H1 (cell line): Measurements from ENCODE around the gene RPP25. TPM values are rescaled to one million over a fixed set of nuclear protein-coding genes. Genes with fewer than 3 reads are reported as not detected.

Source experiments
- CTCF ChIA-PET: fragments of 300-600 bp; sonication (Branson Sonifier 250); formaldehyde crosslinking; loops from one replicate; lab custom pipeline; 2021; ENCODE audit not compliant: partially characterized antibody; lab: Charles Lee
- POLR2A ChIA-PET: fragments of 300-600 bp; sonication (Branson Sonifier 250); formaldehyde crosslinking; loops from one replicate; lab custom pipeline; 2021; ENCODE audit warnings: inconsistent platforms; ENCODE audit not compliant: partially characterized antibody; lab: Charles Lee
- DNase-seq, 2 experiments: peaks; one replicate each; pipeline versions ENCODE4 v3.0.0 to v3.0.0-alpha.2; 2010 to 2022; ENCODE audit warnings: low spot score in 2 of 2, low read depth in 1 of 2, mixed read lengths in 1 of 2
- FAIRE-seq: peaks from 2 replicates; lab custom pipeline; 2011; peaks lifted over from hg19 to GRCh38; lab: Jason Lieb, UNC
- H2AFZ ChIP-seq: 2 replicates; pipeline ENCODE4 v1.8.1; 2012; ENCODE audit warnings: low read length, inconsistent platforms
- H2AK5ac ChIP-seq: 2 replicates; pipeline ENCODE4 v1.6.1; 2013; ENCODE audit warnings: low read depth, low read length
- H2BK120ac ChIP-seq: replicated peaks from 2 replicates; pipeline ENCODE3; 2013; ENCODE audit warnings: low read depth, low read length, inconsistent platforms
- H2BK12ac ChIP-seq: 2 replicates; pipeline ENCODE4 v1.6.1; 2013; ENCODE audit warnings: low read depth, low read length
- H2BK15ac ChIP-seq: 2 replicates; pipeline ENCODE4 v1.6.1; 2013; ENCODE audit warnings: low read length
- H2BK20ac ChIP-seq: 2 replicates; pipeline ENCODE4 v1.6.1; 2013; ENCODE audit warnings: low read length
- H2BK5ac ChIP-seq: 2 replicates; pipeline ENCODE4 v1.6.1; 2013; ENCODE audit warnings: low read depth, low read length
- H3K14ac ChIP-seq: 2 replicates; pipeline ENCODE4 v1.6.1; 2013; ENCODE audit warnings: inconsistent platforms; ENCODE audit not compliant: insufficient read length
- H3K18ac ChIP-seq: 2 replicates; pipeline ENCODE4 v1.6.1; 2013; ENCODE audit warnings: low read length; ENCODE audit errors: extremely low read depth
- H3K23ac ChIP-seq: 2 replicates; pipeline ENCODE4 v1.6.1; 2013; ENCODE audit warnings: inconsistent platforms; ENCODE audit not compliant: insufficient read length
- H3K23me2 ChIP-seq: 2 replicates; pipeline ENCODE4 v1.6.1; 2013; ENCODE audit warnings: low read depth, low read length
- H3K27ac ChIP-seq: 2 replicates; pipeline ENCODE4 v1.6.1; 2011; ENCODE audit warnings: low read depth, low read length, inconsistent platforms
- H3K27me3 ChIP-seq, 4 experiments: replicated peaks in 1 of 4; 1 replicate in 1 of 4; 2 replicates in 3 of 4; pipeline versions ENCODE4 v1.6.1 to v1.8.1; 2011 to 2013; ENCODE audit warnings: low read length in 3 of 4, mild to moderate bottlenecking in 3 of 4, inconsistent platforms in 2 of 4, mixed read lengths in 2 of 4, moderate library complexity in 1 of 4; ENCODE audit not compliant: control insufficient read depth in 3 of 4, insufficient read depth in 3 of 4; ENCODE audit errors: extremely low read depth in 1 of 4
- H3K36me3 ChIP-seq, 4 experiments: 2 replicates each; pipeline versions ENCODE4 v1.6.1 to v1.8.1; 2011 to 2013; ENCODE audit warnings: mild to moderate bottlenecking in 4 of 4, low read length in 3 of 4, moderate library complexity in 2 of 4, control low read depth in 1 of 4, inconsistent platforms in 1 of 4; ENCODE audit not compliant: insufficient read depth in 4 of 4, control insufficient read depth in 2 of 4
- H3K4ac ChIP-seq: replicated peaks from 2 replicates; pipeline ENCODE3; 2013; ENCODE audit warnings: low read length, low read depth, mixed read lengths, inconsistent platforms; ENCODE audit not compliant: insufficient read length
- H3K4me1 ChIP-seq, 4 experiments: replicated peaks in 1 of 4; 1 replicate in 1 of 4; 2 replicates in 3 of 4; pipeline versions ENCODE4 v1.6.1 to v1.8.1; 2011 to 2013; ENCODE audit warnings: low read length in 3 of 4, inconsistent platforms in 2 of 4, mixed read lengths in 1 of 4; ENCODE audit not compliant: insufficient read depth in 4 of 4, control insufficient read depth in 3 of 4
- H3K4me2 ChIP-seq, 2 experiments: 2 replicates each; pipeline versions ENCODE4 v1.6.1 to v1.8.1; 2011 to 2013; ENCODE audit warnings: low read depth in 2 of 2, low read length in 2 of 2, control low read depth in 1 of 2, inconsistent platforms in 1 of 2, mild to moderate bottlenecking in 1 of 2; ENCODE audit not compliant: insufficient read depth in 1 of 2
- H3K4me3 ChIP-seq, 4 experiments: fragments of 200-600, 300-600 bp in 1 of 4; sonication (generic), shearing (Covaris generic), sonication (Bioruptor Twin) in 1 of 4; 2 replicates each; pipeline versions ENCODE4 v1.5.1 to v1.8.1; 2011 to 2016; ENCODE audit warnings: low read length in 4 of 4, low read depth in 3 of 4, control low read depth in 2 of 4, inconsistent platforms in 2 of 4, mild to moderate bottlenecking in 2 of 4, mixed read lengths in 1 of 4, moderate library complexity in 1 of 4; ENCODE audit not compliant: insufficient read depth in 2 of 4; ENCODE audit errors: extremely low read depth in 1 of 4
- H3K56ac ChIP-seq: replicated peaks from 2 replicates; pipeline ENCODE3; 2013; ENCODE audit warnings: low read depth, mild to moderate bottlenecking, mixed read lengths, low read length, inconsistent platforms; ENCODE audit not compliant: insufficient read length
- H3K79me1 ChIP-seq: 2 replicates; pipeline ENCODE4 v1.6.1; 2013; ENCODE audit warnings: low read depth, low read length, control low read depth
- H3K79me2 ChIP-seq, 2 experiments: 2 replicates each; pipeline versions ENCODE4 v1.6.1 to v1.8.1; 2012 to 2013; ENCODE audit warnings: low read length in 2 of 2, mild to moderate bottlenecking in 2 of 2, inconsistent platforms in 1 of 2; ENCODE audit not compliant: insufficient read depth in 2 of 2, control insufficient read depth in 1 of 2
- H3K9ac ChIP-seq, 4 experiments: replicated peaks in 1 of 4; 1 replicate in 1 of 4; 2 replicates in 3 of 4; pipeline versions ENCODE4 v1.6.1 to v1.8.1; 2011 to 2013; ENCODE audit warnings: low read depth in 3 of 4, low read length in 3 of 4, control low read depth in 2 of 4, mild to moderate bottlenecking in 2 of 4, moderate library complexity in 2 of 4, inconsistent platforms in 1 of 4; ENCODE audit errors: extremely low read depth in 1 of 4
- H3K9me3 ChIP-seq, 2 experiments: 2 replicates each; pipeline versions ENCODE4 v1.6.1 to v1.8.1; 2012 to 2013; ENCODE audit warnings: mild to moderate bottlenecking in 2 of 2, moderate library complexity in 2 of 2, control low read depth in 1 of 2, inconsistent platforms in 1 of 2, low read depth in 1 of 2, low read length in 1 of 2, mixed read lengths in 1 of 2; ENCODE audit not compliant: insufficient read depth in 2 of 2
- H4K20me1 ChIP-seq, 2 experiments: replicated peaks in 1 of 2; 2 replicates each; pipeline versions ENCODE3 to v1.8.1; 2011 to 2013; ENCODE audit warnings: inconsistent platforms in 2 of 2, low read length in 2 of 2, mild to moderate bottlenecking in 1 of 2; ENCODE audit not compliant: insufficient read depth in 2 of 2, control insufficient read depth in 1 of 2
- H4K5ac ChIP-seq: 2 replicates; pipeline ENCODE4 v1.6.1; 2013; ENCODE audit warnings: low read length, low read depth, mixed read lengths, inconsistent platforms; ENCODE audit not compliant: insufficient read length
- H4K8ac ChIP-seq: 2 replicates; pipeline ENCODE4 v1.8.0; 2013; ENCODE audit warnings: mild to moderate bottlenecking, moderate library complexity, low read length, inconsistent platforms; ENCODE audit not compliant: insufficient read depth; ENCODE audit errors: extremely low read depth
- H4K91ac ChIP-seq: replicated peaks from 2 replicates; pipeline ENCODE3; 2013; ENCODE audit warnings: low read length, mixed read lengths, inconsistent platforms; ENCODE audit not compliant: insufficient read length
- EGR1 ChIP-seq: IDR thresholded peaks from 2 replicates; pipeline ENCODE4 v1.6.1; 2011; ENCODE audit warnings: low read depth, low read length, borderline replicate concordance
- SIRT6 ChIP-seq: IDR thresholded peaks from one replicate; pipeline ENCODE4 v1.7.1; 2012; ENCODE audit warnings: low read length, inconsistent platforms
- SP4 ChIP-seq: IDR thresholded peaks from 2 replicates; pipeline ENCODE4 v1.6.1; 2012; ENCODE audit warnings: low read length, inconsistent platforms
- TEAD4 ChIP-seq: IDR thresholded peaks from 2 replicates; pipeline ENCODE4 v1.6.1; 2012; ENCODE audit warnings: low read depth, low read length, inconsistent platforms, mixed read lengths
- WGBS, 2 experiments: shearing (Covaris generic) in 1 of 2; methylation state at CpG; one replicate each; pipeline versions ENCODE4 v1.1.6 to v1.1.7; 2013 to 2015; ENCODE audit warnings: low lambda C conversion rate in 2 of 2, mixed read lengths in 2 of 2, inconsistent platforms in 1 of 2, low coverage in 1 of 2, missing lambda C conversion rate in 1 of 2; ENCODE audit not compliant: insufficient replicate concordance in 2 of 2, insufficient coverage in 1 of 2, insufficient read length in 1 of 2; ENCODE audit errors: extremely low coverage in 1 of 2, missing lambda C conversion rate in 1 of 2; 5-methylcytosine and 5-hydroxymethylcytosine counted together
- polyA plus RNA-seq, 7 experiments: library from polyadenylated mRNA; depleted of rRNA in 3 of 7; stranded (reverse) in 5 of 7; unstranded in 2 of 7; fragments of >200 nt in 5 of 7; fragments of 200-250 nt in 2 of 7; gene quantifications; 1 replicate in 5 of 7; 2 replicates in 1 of 7; 4 replicates in 1 of 7; pipeline versions ENCODE4 v1.2.1 to v1.2.3, GENCODE V29; 2011 to 2013; ENCODE audit warnings: missing spikeins in 2 of 7, mixed read lengths in 2 of 7
- total RNA-seq: library from RNA; stranded (reverse); fragmentation: NEBNext Ultra II Directional; extraction: Animal tissue kit (Norgen Biotek cat#: 25700); gene quantifications from 2 replicates; pipeline ENCODE4 v1.2.1, GENCODE V29; 2021

RPP25 gene
- total and polyA plus RNA-seq, 2 of the 8 experiments (the other 6 are each of a cell fraction or from before 2014, with no cell fraction given) = 17.4 to 19.8 TPM

DNA sequence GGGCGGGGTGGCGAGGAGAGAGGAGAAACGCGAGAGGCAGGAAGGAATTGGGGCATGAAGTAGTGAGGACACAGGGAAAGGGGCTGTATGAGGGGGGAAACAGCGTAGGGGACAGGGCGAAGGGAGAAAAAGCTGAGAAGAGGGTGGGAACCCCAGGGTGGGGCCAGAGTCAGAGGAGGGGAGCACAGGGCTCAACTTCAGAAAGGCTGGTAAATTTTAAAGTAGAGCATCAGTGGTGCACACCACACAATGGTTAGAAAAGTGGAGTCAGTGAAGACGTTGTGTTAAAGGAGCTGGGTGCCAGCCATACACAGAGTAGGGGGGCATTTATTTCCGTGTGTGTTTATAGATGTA lies 3.0 kb upstream of the RPP25 start:
- DNase-seq (no peak), FAIRE-seq (no peak)
- peaks cover 5 to 36% (median 33%) of the 10 kb centered on the region in 4 experiments for H3K27me3 ChIP-seq
- ChIA-PET POLR2A (interaction anchor here (1.0 to 5.7 kb wide), 4 partner anchors 9 to 64 kb away, joined by 3 to 29 read pairs (median 6); partner anchors contain the start of genes COX5A and PPCDC), CTCF (interaction anchor here (0.6 to 4.6 kb wide), 11 partner anchors 8 to 190 kb away, joined by 3 to 20 read pairs (median 3); no protein-coding TSS in a partner anchor)
- WGBS, 2 experiments = 14% methylated on average over 2 of the region's 8 CpGs; no CpG with 5 or more reads in 1 of the 2 experiments
- H4K20me1 ChIP-seq = no peaks in the 10 kb centered on the region
- no peak overlapping the region for H3K23ac ChIP-seq
- no peaks in the 10 kb centered on the region for H3K36me3 ChIP-seq
- H3K27ac ChIP-seq = no peak overlapping the region
- H3K4me3 ChIP-seq = peak overlapping the region in 2 of 4 experiments; percentile 65 to 73; a peak in 3 of 8 replicates
- peak overlapping the region; percentile 48 for H3K18ac ChIP-seq
- no peak overlapping the region for H2AK5ac ChIP-seq
- H3K56ac ChIP-seq = no peak overlapping the region
- H4K5ac ChIP-seq = no peak overlapping the region
- H3K79me1 ChIP-seq = no peaks in the 10 kb centered on the region
- H3K4ac ChIP-seq = no peak overlapping the region
- H2BK15ac ChIP-seq = no peak overlapping the region
- peaks cover 0 to 12% of the 10 kb centered on the region in 2 experiments; a peak in 2 of 4 replicates for H3K79me2 ChIP-seq
- no peak overlapping the region for H3K14ac ChIP-seq
- H2AFZ ChIP-seq = no peak overlapping the region
- peaks cover 38% of the 10 kb centered on the region for H3K23me2 ChIP-seq
- no peak overlapping the region for H2BK5ac ChIP-seq
- H3K9me3 ChIP-seq = no peaks in the 10 kb centered on the region
- H2BK120ac ChIP-seq = no peak overlapping the region
- no peak overlapping the region for H3K9ac ChIP-seq
- no peak overlapping the region for H4K91ac ChIP-seq
- H2BK20ac ChIP-seq = no peak overlapping the region
- H2BK12ac ChIP-seq = no peak overlapping the region
- H3K4me2 ChIP-seq = peak overlapping the region; percentile 95 to 98
- H3K4me1 ChIP-seq = peaks cover 0 to 18% (median 11%) of the 10 kb centered on the region in 4 experiments; a peak in 6 of 7 replicates
- H4K8ac ChIP-seq = no peak overlapping the region
- TF ChIP-seq SIRT6 = no peak
- TF ChIP-seq SP4 = no peak
- TF ChIP-seq EGR1 = no peak
- no peak for TF ChIP-seq TEAD4
